Measurements from ENCODE around the gene LRP1.

DNA sequence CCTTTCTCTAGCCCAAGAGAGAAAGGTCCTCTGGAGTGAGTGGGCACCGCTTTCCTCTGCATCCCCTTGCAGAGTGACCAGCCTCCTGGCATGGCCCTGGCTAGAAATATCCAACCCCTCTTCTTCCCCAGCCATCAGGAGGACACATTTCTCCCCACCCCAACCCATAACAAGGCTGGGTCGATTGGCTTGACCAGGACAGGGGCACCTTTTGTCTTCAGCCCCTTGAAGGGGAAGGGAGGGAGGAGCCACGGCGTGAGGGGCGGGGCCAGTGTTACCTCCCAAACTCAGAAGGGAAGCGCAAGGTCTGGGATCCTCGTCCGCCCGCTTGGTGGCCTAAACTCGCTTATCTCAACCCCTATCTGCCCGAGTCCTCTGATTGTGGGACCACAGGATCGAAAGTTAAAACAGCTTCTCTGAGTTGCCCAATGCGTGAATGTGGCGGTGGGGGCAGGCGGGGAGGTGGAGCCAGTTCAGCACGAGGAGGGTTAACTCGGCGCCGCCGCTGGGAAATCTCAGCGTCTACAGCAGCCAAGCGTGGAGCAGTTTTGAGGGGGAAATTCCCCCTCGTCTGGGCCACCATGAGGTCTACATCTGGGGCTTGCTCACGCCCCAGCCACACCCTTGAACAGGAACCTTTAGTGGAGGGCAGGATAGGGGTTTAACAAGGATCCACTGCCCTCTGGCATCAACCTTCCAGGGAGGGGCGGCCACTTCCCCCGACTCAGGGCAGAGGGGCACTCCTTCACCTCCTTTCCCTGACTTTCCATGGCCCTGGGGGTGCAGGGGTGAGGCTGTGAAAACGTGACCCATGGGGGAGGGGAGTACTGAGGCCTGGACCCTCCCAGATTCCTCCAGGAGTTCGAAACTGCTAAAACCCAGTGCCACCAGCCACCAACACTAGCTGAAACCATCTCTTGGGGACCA, 17.9 kb upstream of the LRP1 start:
- TF ChIP-seq, protein P1, sequence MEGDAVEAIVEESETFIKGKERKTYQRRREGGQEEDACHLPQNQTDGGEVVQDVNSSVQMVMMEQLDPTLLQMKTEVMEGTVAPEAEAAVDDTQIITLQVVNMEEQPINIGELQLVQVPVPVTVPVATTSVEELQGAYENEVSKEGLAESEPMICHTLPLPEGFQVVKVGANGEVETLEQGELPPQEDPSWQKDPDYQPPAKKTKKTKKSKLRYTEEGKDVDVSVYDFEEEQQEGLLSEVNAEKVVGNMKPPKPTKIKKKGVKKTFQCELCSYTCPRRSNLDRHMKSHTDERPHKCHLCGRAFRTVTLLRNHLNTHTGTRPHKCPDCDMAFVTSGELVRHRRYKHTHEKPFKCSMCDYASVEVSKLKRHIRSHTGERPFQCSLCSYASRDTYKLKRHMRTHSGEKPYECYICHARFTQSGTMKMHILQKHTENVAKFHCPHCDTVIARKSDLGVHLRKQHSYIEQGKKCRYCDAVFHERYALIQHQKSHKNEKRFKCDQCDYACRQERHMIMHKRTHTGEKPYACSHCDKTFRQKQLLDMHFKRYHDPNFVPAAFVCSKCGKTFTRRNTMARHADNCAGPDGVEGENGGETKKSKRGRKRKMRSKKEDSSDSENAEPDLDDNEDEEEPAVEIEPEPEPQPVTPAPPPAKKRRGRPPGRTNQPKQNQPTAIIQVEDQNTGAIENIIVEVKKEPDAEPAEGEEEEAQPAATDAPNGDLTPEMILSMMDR (optimal IDR thresholded peaks at IDR 0.05 in 1 of 3, IDR thresholded peaks at IDR 0.05 in 1 of 3, conservative IDR thresholded peaks at IDR 0.05 in 1 of 3; ENCODE audit: extremely low read depth in 1 of 3, insufficient read depth in 2 of 3, low read length in 3 of 3), result peak in 1 of 3 experiments; percentile 15
- TF ChIP-seq EZH2 (IDR thresholded peaks at IDR 0.05; ENCODE audit: low read length), result no peak
